HG02870 (cell line): ENCODE data around the gene EIF3K.

ENCODE experiments used
- ATAC-seq: cut with Tn5 transposase; IDR thresholded peaks from one replicate; pipeline ENCODE4 v1.9.1; 2021; ENCODE audit warnings: mild to moderate bottlenecking, moderate library complexity; ENCODE audit not compliant: unreplicated experiment

EIF3K gene

GRCh38 chr19:38648769-38649304 lies 29.8 kb downstream of the EIF3K start:
- no peak for ATAC-seq

- no peak for ATAC-seq
Observed at GRCh38 chr19:38649305-38650171, 30.6 kb downstream of the EIF3K start.

- ATAC-seq: no peak
Observed at GRCh38 chr19:38650172-38650775, 31.3 kb downstream of the EIF3K start.

GRCh38 chr19:38650911-38651584 lies 32.1 kb downstream of the EIF3K start:
- ATAC-seq: no peak

GRCh38 chr19:38653028-38653571 lies 34.1 kb downstream of the EIF3K start:
- no peak for ATAC-seq

- ATAC-seq: no peak
Observed at GRCh38 chr19:38654628-38655055, 35.7 kb downstream of the EIF3K start.

- peak; percentile 48 for ATAC-seq
Observed at GRCh38 chr19:38655148-38655824, 36.3 kb downstream of the EIF3K start.

- no peak for ATAC-seq
Observed at GRCh38 chr19:38656171-38656981, 37.4 kb downstream of the EIF3K start.

- ATAC-seq: no peak
Observed at GRCh38 chr19:38657633-38658222, 38.7 kb downstream of the EIF3K start.

GRCh38 chr19:38658462-38659306 lies 39.7 kb downstream of the EIF3K start:
- no peak for ATAC-seq

- no peak for ATAC-seq
Observed at GRCh38 chr19:38660724-38661123, 41.7 kb downstream of the EIF3K start.

GRCh38 chr19:38661136-38661535 lies 42.1 kb downstream of the EIF3K start:
- ATAC-seq: no peak

- ATAC-seq: no peak
Observed at GRCh38 chr19:38661996-38662395, 43.0 kb downstream of the EIF3K start.

- ATAC-seq: no peak
Observed at GRCh38 chr19:38662537-38663155, 43.7 kb downstream of the EIF3K start.

GRCh38 chr19:38663156-38663651 lies 44.2 kb downstream of the EIF3K start:
- no peak for ATAC-seq

GRCh38 chr19:38663957-38664502 lies 45.0 kb downstream of the EIF3K start:
- ATAC-seq: no peak

GRCh38 chr19:38664503-38665211 lies 45.7 kb downstream of the EIF3K start:
- ATAC-seq: no peak
